GM19043 (cell line): ENCODE results near the gene OOEP.

Source experiments
- ATAC-seq: cut with Tn5 transposase; IDR thresholded peaks from one replicate; pipeline ENCODE4 v1.9.1; 2021; ENCODE audit warnings: low read depth; ENCODE audit not compliant: unreplicated experiment

The OOEP gene

DNA sequence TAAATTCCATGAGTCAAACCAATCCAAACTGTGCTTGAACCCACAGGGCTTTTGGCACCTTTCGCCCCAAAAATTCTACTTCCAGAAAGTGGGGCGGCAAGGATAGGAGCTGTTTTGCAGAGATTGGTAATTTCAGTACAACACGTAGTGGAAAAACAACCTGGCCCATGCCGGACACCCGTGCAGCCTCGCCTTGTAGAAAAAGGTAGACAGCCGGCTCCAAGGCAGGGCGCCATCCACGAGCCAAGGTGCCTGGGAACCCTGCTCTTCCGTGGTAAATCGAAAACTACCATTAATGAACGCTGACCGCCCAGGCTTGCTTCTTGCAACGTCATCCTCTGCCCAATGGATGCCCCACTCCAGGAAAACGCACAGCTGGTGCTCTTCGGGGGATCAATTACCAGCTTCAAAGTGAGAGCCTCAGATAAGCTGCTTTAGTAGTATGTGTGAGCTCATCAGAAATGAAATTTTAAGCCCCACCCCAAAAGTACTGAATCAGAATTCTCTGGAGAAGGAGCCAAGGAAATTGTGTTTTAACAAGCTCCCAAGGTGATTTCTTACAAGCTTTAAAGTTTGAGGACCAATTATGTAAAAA, 1.8 kb downstream of the OOEP start:
- ATAC-seq: no peak

DNA sequence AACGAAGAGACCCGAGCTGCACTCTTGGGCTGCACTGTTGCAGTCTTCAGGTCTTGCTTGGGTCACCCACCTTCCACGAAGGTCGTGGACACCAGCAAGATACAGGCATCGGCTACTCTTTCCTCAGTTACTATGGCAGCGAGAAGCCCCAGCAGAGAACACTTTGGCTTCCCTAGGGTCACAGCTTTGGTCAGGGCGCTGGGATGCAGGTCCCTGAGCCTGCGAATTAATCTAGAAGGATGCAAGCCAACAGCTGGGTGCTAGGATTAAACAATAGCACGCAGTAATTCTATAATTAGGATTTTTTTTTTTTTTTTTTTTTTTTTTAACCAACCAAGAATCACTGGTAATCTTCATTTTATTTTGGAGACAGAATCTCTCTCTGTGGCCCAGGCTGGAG, 5.1 kb downstream of the OOEP start:
- ATAC-seq: no peak

DNA sequence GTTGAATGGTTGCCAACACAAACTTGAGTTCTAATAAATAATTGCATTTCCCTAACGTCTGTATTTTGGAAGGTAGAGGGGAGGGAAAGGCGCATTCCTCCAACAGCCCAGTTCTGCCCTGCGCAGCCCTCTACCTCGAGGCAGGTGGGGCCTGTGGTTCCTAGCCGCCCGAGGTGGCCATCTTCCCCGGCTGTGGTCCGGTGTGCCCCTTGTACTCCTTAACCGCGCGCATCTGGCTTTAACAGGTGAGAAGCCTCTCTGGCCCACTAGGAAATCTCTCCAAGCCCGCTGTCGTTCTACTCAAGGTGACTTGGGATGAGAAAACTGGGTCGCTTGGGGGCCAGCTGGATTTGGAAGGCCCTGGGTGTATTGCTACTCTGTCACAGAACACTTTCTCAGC, 5.6 kb downstream of the OOEP start:
- ATAC-seq: no peak

DNA sequence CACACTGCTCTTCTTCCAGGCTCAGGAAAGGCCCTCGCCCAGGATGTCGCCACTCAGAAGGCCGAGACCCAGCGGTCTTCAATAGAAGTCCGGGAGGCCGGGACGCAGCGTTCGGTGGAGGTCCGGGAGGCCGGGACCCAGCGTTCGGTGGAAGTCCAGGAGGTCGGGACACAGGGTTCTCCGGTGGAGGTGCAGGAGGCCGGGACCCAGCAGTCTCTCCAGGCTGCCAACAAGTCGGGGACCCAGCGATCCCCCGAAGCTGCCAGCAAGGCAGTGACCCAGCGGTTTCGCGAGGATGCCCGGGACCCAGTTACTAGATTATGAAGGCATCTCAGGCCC, 6.2 kb downstream of the OOEP start:
- no peak for ATAC-seq

DNA sequence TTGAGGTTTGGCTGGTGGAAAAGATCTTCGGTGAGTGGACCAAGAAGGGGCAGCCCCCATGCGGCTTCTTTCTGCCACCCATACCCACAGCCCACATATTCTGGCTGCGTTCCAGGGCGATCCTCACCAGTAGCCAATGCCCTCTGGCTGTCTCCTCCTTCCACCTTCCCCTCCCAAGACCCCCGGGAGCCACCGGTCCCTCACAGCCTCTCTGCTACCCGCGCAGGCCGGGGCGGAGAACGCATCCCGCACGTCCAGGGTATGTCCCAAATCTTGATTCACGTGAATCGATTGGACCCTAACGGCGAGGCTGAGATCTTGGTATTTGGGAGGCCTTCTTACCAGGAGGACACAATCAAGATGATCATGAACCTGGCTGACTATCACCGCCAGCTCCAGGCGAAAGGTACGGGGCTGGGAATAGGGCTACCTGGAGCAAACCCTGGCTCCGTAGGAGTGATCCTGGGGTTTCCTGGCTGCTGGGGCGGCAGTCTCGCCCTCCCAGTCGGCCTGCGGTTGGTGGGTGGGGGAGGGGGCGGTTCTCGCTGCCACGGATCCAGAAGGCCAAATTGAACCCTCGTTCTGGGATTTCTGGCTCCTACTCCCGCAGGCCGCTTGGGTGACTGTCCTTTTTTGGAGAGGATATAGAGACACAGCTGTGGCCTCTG, 6.7 kb downstream of the OOEP start:
- ATAC-seq: no peak

DNA sequence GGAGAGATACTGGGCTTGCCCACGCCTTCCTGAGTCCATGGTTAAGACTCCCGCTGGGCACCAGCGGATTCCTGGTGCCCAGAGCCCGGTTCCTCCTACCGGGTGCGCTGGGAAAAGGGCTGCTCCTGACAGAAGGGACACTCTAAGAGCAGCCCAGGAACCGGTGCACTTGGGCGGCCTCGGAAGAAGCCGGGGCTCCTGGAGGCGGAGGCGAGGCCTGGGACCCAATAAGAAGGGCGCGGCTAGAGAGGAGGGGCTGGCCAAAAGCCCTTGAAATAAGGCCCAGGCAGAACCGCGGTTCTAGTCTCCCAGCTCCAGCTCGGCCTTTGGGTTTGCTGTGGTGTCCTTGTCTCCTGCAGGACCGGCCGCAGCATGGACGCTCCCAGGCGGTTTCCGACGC, 7.3 kb downstream of the OOEP start, which contains the start of gene KHDC3L:
Gene KHDC3L, plus strand, starts transcription at position 301 of the 400 bp plus-strand sequence. Its CDS starts 72 bp downstream, at position 373.
- ATAC-seq: no peak

DNA sequence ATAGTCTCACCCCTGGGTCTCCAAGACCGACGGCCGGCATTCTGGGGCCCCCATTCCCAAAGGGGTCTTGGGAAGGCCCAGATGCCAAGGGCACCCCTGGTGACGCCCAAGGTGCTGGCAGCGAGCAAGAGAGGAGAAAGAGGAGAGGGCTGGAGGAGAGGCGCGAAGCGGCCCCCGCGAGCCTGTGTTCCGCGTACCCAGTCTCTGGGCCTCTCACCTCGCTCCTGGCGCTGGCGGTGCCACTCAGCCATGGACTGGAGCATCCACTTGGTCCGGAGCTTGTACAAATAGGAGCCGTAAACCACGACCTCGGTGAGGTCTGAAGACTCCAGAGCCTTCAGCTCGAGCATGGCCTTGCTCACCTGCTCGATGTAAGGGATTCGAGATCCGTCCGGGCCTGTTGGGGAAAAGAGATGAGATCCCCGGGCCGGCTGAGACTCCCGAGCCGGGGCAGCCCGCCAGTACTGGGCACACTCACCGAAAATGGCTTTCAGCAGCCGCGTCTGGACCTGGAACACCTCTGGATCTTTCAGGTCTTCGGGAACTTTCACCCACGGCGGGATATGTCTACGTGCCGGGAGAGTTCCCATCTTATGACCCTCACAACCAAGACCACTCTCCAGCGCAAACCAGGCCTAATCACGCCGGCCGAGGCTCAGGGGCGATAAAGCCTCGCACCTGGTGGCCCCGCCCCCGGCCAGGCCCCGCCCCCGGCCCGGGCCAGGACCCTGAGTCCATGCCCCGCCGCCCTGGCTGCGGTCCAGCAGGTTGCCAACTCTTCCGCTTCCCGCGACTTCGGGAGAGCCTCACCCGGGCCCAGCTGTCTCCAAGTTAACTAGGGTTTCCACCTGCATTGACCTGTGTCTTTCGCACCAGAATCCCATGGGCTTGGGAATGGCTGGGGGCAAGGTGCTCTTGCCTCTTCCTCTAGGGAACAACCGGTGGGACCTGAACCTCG, 15.8 kb downstream of the OOEP start, which contains the start of gene DPPA5:
Gene DPPA5, minus strand, starts transcription at position 641 of the 958 bp plus-strand sequence. Its CDS starts 51 bp downstream, at position 590.
- ATAC-seq: no peak

DNA sequence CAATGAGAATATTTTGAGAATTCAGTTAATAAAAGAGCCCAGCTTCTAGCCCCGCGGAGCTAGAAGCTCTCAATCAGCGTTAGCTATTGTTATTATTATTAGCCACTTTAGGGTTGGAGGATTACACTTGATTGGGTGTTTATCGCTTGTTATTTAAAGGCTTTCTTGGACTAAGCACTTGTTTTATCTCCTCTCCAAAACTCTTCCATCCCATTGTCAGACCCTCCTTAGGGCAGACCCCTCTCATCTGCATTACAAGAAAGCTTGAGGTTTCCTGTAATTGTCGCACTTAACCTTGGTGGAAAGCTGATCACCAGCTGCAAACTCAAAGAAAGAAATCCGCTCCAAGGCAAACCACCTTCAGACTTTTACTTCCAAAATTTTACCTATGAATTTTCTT, 20.4 kb downstream of the OOEP start:
- ATAC-seq: no peak

DNA sequence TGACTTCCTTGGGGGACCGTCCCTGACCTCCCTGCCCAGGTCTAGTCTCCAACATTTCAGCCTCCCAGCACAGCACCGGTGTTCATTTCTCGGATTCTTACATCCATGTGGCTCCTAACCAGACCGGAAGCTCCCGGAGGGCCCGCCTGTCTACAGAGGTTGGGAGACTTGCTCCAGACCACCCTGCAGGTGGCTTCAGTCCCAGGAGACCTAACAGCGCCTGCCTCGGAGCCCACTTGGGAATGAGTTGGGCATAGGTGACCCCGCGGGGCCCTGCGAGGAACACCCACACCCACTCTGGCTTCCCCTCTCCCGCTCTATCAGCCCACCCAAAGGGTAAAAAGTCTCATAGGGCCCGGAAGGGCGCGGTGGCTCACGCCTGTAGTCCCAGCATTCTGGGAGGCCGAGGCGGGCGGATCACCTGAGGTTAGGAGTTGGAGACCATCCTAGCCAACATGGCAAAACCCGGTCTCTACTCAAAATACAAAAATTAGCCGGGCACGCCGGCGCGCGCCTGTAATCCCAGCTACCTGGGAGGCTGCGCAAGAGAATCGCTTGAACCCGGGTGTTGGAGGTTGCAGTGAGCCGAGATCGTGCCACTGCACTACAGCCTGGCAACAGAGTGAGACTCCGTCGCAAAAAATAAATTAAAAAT, 21.0 kb downstream of the OOEP start:
- no peak for ATAC-seq

DNA sequence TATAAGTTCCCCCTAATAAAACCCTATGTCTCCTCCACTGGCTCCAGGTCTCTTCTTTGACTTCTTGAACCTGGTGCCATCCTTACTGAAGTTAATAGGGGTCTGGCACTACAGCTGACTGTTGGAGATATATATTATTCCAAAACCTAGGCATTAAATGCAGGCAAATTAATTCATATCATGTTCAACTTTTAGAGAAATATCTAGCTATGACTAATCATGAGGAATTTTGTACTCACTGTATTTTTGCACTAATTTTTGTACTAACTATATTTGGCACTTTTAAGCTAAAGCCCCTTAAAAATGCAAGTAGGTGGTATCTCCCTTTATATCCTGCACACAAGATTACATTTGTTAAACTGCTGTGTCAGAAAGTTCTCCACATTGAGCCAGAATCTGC, 26.5 kb downstream of the OOEP start:
- ATAC-seq: no peak

DNA sequence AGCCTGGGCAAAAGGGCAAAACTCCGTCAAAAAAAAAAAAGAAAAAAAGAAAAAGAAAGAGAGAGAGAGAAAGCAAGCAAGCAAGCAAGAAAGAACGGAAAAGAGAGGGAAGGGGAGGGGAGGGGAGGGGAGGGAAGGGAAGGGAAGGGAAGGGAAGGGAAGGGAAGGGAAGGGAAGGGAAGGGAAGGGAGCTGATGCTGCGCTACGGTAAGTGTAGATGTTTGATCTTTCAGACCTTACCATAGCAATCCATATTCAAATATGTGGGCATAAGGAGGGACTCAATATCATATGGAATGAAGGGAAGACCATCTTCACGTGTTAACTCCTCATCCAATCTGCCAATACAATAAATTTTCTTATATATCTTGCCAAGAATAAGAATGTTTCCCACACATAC, 27.5 kb downstream of the OOEP start:
- no peak for ATAC-seq

DNA sequence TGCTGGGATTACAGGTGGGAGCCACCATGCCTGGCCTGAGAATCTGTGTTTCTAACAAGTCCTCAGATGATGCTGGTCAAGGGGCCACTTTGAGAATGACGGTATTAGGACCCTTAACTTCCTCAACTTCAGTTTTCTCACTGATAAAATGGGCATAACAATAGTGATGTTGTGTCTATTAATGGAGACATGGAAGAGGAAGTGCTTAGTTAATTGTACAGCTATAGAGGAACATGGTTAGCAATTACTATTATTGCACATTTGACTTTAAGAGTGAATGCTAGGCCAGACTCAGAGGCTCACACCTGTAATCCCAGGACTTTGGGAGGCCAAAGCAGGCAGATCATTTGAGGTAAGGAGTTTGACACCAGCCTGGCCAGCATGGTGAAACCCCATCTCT, 28.4 kb downstream of the OOEP start:
- ATAC-seq: no peak

DNA sequence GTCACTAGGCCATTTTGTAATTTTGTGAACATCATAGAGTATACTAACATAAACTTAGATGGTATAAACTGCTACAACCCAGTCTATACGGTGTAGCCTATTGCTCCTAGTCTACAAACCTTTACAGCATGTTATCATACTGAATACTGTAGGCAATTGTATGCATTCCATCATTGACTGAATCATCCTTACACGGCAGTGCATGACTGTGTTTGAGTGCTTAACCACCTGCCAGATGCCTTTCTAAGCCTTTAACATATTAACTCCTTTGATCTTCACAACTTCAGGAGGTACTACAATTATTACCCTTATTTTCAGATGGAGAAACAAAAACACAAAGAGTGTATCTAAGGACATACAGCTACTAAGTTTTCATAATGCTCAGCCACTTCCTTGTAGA, 29.6 kb downstream of the OOEP start:
- ATAC-seq: no peak

DNA sequence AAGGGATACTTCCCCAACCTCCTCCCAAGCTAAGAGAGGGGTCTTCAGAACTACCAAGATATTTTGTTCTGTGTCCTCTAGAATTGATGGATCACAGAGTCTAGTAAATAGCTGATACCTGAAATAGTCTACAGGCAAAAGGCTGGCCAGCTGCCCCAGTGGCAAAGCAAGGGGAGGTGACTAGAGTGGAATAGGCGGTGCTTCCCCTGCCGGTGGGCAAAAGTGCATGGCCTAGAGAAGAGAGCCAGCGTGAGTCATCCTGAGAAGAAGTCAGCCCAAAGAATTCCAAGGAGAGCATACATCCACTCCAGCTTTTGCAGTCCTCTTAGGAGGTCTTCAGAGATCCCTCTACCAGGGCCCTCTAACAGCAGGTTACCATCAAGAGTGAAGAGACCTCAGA, 30.4 kb downstream of the OOEP start:
- no peak for ATAC-seq

DNA sequence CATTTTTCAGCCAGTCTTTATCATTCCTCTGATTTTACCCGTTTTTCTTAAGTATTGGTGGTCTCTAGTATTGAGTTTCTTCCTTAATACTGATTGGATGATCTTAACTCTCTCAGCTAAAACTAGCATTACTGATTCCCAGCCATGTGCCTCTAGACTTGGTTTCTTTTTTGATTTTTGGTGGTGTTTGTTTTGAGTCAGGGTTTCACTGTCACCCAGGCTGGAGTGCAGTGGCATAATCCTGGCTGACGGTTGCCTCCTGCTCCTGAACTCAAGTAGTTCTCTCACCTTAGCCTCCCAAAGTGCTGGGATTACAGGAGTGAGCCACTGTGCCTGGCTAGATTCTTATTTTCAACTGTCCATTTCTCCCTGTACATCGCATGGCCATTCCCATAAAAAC, 40.5 kb downstream of the OOEP start:
- ATAC-seq: no peak

DNA sequence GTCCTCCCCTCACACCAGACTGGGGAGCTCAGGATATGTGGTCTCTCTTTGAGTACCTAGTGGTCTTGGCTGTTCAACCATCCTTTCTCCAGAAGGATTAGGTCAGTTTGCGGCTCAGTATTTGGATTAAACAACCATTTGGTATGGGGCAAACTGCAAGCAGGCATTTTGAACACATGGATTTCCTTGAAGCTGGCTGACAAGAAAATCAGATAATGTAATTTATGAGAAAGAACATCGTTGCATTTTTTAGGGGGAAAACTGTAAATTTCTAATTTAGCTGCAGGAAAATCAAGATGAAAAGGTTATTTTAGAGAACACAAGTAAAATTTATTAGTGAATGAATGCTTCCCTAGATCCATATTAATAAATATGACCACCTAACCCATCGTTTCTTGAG, 40.9 kb downstream of the OOEP start:
- no peak for ATAC-seq

DNA sequence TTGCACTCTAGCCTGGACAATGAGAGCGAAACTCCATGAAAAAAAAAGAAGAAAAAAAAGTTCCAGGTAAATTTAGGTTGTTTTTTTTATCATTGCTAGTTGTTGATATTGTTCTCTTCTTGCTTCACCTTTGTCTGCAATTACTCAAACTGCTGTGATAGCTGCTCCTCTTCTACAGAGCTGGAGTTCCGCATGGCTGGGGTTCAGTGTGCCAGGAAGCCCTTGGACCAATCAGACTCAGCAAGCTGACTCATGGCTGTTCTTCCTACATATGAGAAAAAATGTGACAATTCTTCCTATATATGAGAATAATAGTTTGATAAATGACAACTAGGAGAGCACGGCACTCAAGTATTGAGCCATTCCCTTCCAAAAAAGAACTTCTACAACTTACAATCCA, 44.0 kb downstream of the OOEP start:
- ATAC-seq: no peak

DNA sequence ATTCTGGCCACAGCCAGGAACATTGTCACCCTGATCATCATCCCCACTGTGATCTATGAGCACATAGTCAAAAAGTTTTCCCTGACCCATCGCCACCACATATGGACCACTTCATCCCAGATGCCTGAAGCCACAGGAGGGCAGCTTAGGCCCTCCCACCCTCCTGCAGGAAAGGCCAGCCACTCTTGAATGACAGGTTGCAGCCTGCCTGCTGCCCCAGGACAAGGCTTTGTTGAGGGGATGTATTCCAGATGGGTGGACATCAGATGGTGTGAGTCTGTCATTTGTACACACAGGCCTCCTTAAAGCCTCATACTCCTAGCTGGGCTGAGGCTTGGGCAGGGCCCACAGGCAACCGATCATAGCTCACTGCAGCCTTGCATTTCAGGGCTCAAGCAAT, 46.4 kb downstream of the OOEP start:
- no peak for ATAC-seq
